Measurements from ENCODE around the gene FSD1. TPM values are rescaled to one million over a fixed set of nuclear protein-coding genes. Genes with fewer than 3 reads are reported as not detected.
A peak's percentile ranks its signal among the peaks of the same experiment; 100 is the strongest.

The FSD1 gene
- total RNA-seq, 4 donors from 2014 or later = not detected

GRCh38 chr19:4264812-4265211 is 39.6 kb upstream of the FSD1 start:
- Histone ChIP-seq H3K4me3 (no peak overlapping the region), H3K36me3 (peaks cover 93% of the 10 kb centered on the region), H3K27me3 (no peaks in the 10 kb centered on the region), H3K27ac (no peak overlapping the region), H3K9me3 (no peaks in the 10 kb centered on the region), H3K4me1 (no peaks in the 10 kb centered on the region)
- 64% methylated on average over 4 of the region's 4 CpGs for WGBS
- TF ChIP-seq POLR2A (IDR thresholded peaks at IDR 0.05) = no peak
- TF ChIP-seq CTCF (IDR thresholded peaks at IDR 0.05) = no peak
- no peak for TF ChIP-seq EP300 (IDR thresholded peaks at IDR 0.05)
- TF ChIP-seq POLR2AphosphoS5 (IDR thresholded peaks at IDR 0.05) = no peak
- no peak for DNase-seq (ENCODE audit: low spot score in 2 of 2)

- no peak for DNase-seq (ENCODE audit: low spot score in 2 of 2)
- 87% methylated on average over 18 of the region's 18 CpGs for WGBS
- TF ChIP-seq CTCF (IDR thresholded peaks at IDR 0.05) (no peak), EP300 (IDR thresholded peaks at IDR 0.05) (no peak)
- Histone ChIP-seq H3K27ac (no peak overlapping the region), H3K36me3 (peaks cover 89% of the 10 kb centered on the region), H3K4me3 (no peak overlapping the region), H3K4me1 (no peaks in the 10 kb centered on the region), H3K9me3 (no peaks in the 10 kb centered on the region), H3K27me3 (no peaks in the 10 kb centered on the region)
Observed at GRCh38 chr19:4266253-4267000, 38.0 kb upstream of the FSD1 start.

GRCh38 chr19:4267101-4267900 is 37.1 kb upstream of the FSD1 start:
- Histone ChIP-seq H3K4me1 (no peaks in the 10 kb centered on the region), H3K9me3 (no peaks in the 10 kb centered on the region), H3K36me3 (peaks cover 86% of the 10 kb centered on the region), H3K4me3 (no peak overlapping the region), H3K27me3 (no peaks in the 10 kb centered on the region), H3K27ac (no peak overlapping the region)
- DNase-seq (ENCODE audit: low spot score in 2 of 2) = no peak
- TF ChIP-seq CTCF (IDR thresholded peaks at IDR 0.05) (peak; percentile 79 to 86), POLR2A (IDR thresholded peaks at IDR 0.05) (no peak)
- WGBS = 42% methylated on average over 19 of the region's 21 CpGs

- TF ChIP-seq POLR2A (IDR thresholded peaks at IDR 0.05) (no peak), POLR2AphosphoS5 (IDR thresholded peaks at IDR 0.05) (no peak), CTCF (IDR thresholded peaks at IDR 0.05) (no peak), EP300 (IDR thresholded peaks at IDR 0.05) (no peak)
- Histone ChIP-seq H3K27me3 (no peaks in the 10 kb centered on the region), H3K27ac (no peak overlapping the region), H3K4me1 (no peaks in the 10 kb centered on the region), H3K4me3 (no peak overlapping the region), H3K9me3 (no peaks in the 10 kb centered on the region), H3K36me3 (peaks cover 77% of the 10 kb centered on the region)
- 88% methylated on average over 26 of the region's 30 CpGs for WGBS
- DNase-seq (ENCODE audit: low spot score in 2 of 2) = no peak
Observed at GRCh38 chr19:4267901-4268815, 36.2 kb upstream of the FSD1 start.
